H1 (cell line): ENCODE data around the gene MMP12. TPM values are rescaled to one million over a fixed set of nuclear protein-coding genes. Genes with fewer than 3 reads are reported as not detected.

Experiments
- CTCF ChIA-PET: fragments of 300-600 bp; sonication (Branson Sonifier 250); formaldehyde crosslinking; loops from one replicate; lab custom pipeline; 2021; ENCODE audit not compliant: partially characterized antibody; lab: Charles Lee
- POLR2A ChIA-PET: fragments of 300-600 bp; sonication (Branson Sonifier 250); formaldehyde crosslinking; loops from one replicate; lab custom pipeline; 2021; ENCODE audit warnings: inconsistent platforms; ENCODE audit not compliant: partially characterized antibody; lab: Charles Lee
- DNase-seq, 2 experiments: peaks; one replicate each; pipeline versions ENCODE4 v3.0.0 to v3.0.0-alpha.2; 2010 to 2022; ENCODE audit warnings: low spot score in 2 of 2, low read depth in 1 of 2, mixed read lengths in 1 of 2
- FAIRE-seq: peaks from 2 replicates; lab custom pipeline; 2011; peaks lifted over from hg19 to GRCh38; lab: Jason Lieb, UNC
- H2AFZ ChIP-seq: 2 replicates; pipeline ENCODE4 v1.8.1; 2012; ENCODE audit warnings: low read length, inconsistent platforms
- H2AK5ac ChIP-seq: 2 replicates; pipeline ENCODE4 v1.6.1; 2013; ENCODE audit warnings: low read depth, low read length
- H2BK120ac ChIP-seq: replicated peaks from 2 replicates; pipeline ENCODE3; 2013; ENCODE audit warnings: low read depth, low read length, inconsistent platforms
- H2BK12ac ChIP-seq: 2 replicates; pipeline ENCODE4 v1.6.1; 2013; ENCODE audit warnings: low read depth, low read length
- H2BK15ac ChIP-seq: 2 replicates; pipeline ENCODE4 v1.6.1; 2013; ENCODE audit warnings: low read length
- H2BK20ac ChIP-seq: 2 replicates; pipeline ENCODE4 v1.6.1; 2013; ENCODE audit warnings: low read length
- H2BK5ac ChIP-seq: 2 replicates; pipeline ENCODE4 v1.6.1; 2013; ENCODE audit warnings: low read depth, low read length
- H3K14ac ChIP-seq: 2 replicates; pipeline ENCODE4 v1.6.1; 2013; ENCODE audit warnings: inconsistent platforms; ENCODE audit not compliant: insufficient read length
- H3K18ac ChIP-seq: 2 replicates; pipeline ENCODE4 v1.6.1; 2013; ENCODE audit warnings: low read length; ENCODE audit errors: extremely low read depth
- H3K23ac ChIP-seq: 2 replicates; pipeline ENCODE4 v1.6.1; 2013; ENCODE audit warnings: inconsistent platforms; ENCODE audit not compliant: insufficient read length
- H3K23me2 ChIP-seq: 2 replicates; pipeline ENCODE4 v1.6.1; 2013; ENCODE audit warnings: low read depth, low read length
- H3K27ac ChIP-seq: 2 replicates; pipeline ENCODE4 v1.6.1; 2011; ENCODE audit warnings: low read depth, low read length, inconsistent platforms
- H3K27me3 ChIP-seq, 4 experiments: replicated peaks in 1 of 4; 1 replicate in 1 of 4; 2 replicates in 3 of 4; pipeline versions ENCODE4 v1.6.1 to v1.8.1; 2011 to 2013; ENCODE audit warnings: low read length in 3 of 4, mild to moderate bottlenecking in 3 of 4, inconsistent platforms in 2 of 4, mixed read lengths in 2 of 4, moderate library complexity in 1 of 4; ENCODE audit not compliant: control insufficient read depth in 3 of 4, insufficient read depth in 3 of 4; ENCODE audit errors: extremely low read depth in 1 of 4
- H3K36me3 ChIP-seq, 4 experiments: 2 replicates each; pipeline versions ENCODE4 v1.6.1 to v1.8.1; 2011 to 2013; ENCODE audit warnings: mild to moderate bottlenecking in 4 of 4, low read length in 3 of 4, moderate library complexity in 2 of 4, control low read depth in 1 of 4, inconsistent platforms in 1 of 4; ENCODE audit not compliant: insufficient read depth in 4 of 4, control insufficient read depth in 2 of 4
- H3K4ac ChIP-seq: replicated peaks from 2 replicates; pipeline ENCODE3; 2013; ENCODE audit warnings: low read length, low read depth, mixed read lengths, inconsistent platforms; ENCODE audit not compliant: insufficient read length
- H3K4me1 ChIP-seq, 4 experiments: replicated peaks in 1 of 4; 1 replicate in 1 of 4; 2 replicates in 3 of 4; pipeline versions ENCODE4 v1.6.1 to v1.8.1; 2011 to 2013; ENCODE audit warnings: low read length in 3 of 4, inconsistent platforms in 2 of 4, mixed read lengths in 1 of 4; ENCODE audit not compliant: insufficient read depth in 4 of 4, control insufficient read depth in 3 of 4
- H3K4me2 ChIP-seq, 2 experiments: 2 replicates each; pipeline versions ENCODE4 v1.6.1 to v1.8.1; 2011 to 2013; ENCODE audit warnings: low read depth in 2 of 2, low read length in 2 of 2, control low read depth in 1 of 2, inconsistent platforms in 1 of 2, mild to moderate bottlenecking in 1 of 2; ENCODE audit not compliant: insufficient read depth in 1 of 2
- H3K4me3 ChIP-seq, 4 experiments: fragments of 200-600, 300-600 bp in 1 of 4; sonication (generic), shearing (Covaris generic), sonication (Bioruptor Twin) in 1 of 4; 2 replicates each; pipeline versions ENCODE4 v1.5.1 to v1.8.1; 2011 to 2016; ENCODE audit warnings: low read length in 4 of 4, low read depth in 3 of 4, control low read depth in 2 of 4, inconsistent platforms in 2 of 4, mild to moderate bottlenecking in 2 of 4, mixed read lengths in 1 of 4, moderate library complexity in 1 of 4; ENCODE audit not compliant: insufficient read depth in 2 of 4; ENCODE audit errors: extremely low read depth in 1 of 4
- H3K56ac ChIP-seq: replicated peaks from 2 replicates; pipeline ENCODE3; 2013; ENCODE audit warnings: low read depth, mild to moderate bottlenecking, mixed read lengths, low read length, inconsistent platforms; ENCODE audit not compliant: insufficient read length
- H3K79me1 ChIP-seq: 2 replicates; pipeline ENCODE4 v1.6.1; 2013; ENCODE audit warnings: low read depth, low read length, control low read depth
- H3K79me2 ChIP-seq, 2 experiments: 2 replicates each; pipeline versions ENCODE4 v1.6.1 to v1.8.1; 2012 to 2013; ENCODE audit warnings: low read length in 2 of 2, mild to moderate bottlenecking in 2 of 2, inconsistent platforms in 1 of 2; ENCODE audit not compliant: insufficient read depth in 2 of 2, control insufficient read depth in 1 of 2
- H3K9ac ChIP-seq, 4 experiments: replicated peaks in 1 of 4; 1 replicate in 1 of 4; 2 replicates in 3 of 4; pipeline versions ENCODE4 v1.6.1 to v1.8.1; 2011 to 2013; ENCODE audit warnings: low read depth in 3 of 4, low read length in 3 of 4, control low read depth in 2 of 4, mild to moderate bottlenecking in 2 of 4, moderate library complexity in 2 of 4, inconsistent platforms in 1 of 4; ENCODE audit errors: extremely low read depth in 1 of 4
- H3K9me3 ChIP-seq, 2 experiments: 2 replicates each; pipeline versions ENCODE4 v1.6.1 to v1.8.1; 2012 to 2013; ENCODE audit warnings: mild to moderate bottlenecking in 2 of 2, moderate library complexity in 2 of 2, control low read depth in 1 of 2, inconsistent platforms in 1 of 2, low read depth in 1 of 2, low read length in 1 of 2, mixed read lengths in 1 of 2; ENCODE audit not compliant: insufficient read depth in 2 of 2
- H4K20me1 ChIP-seq, 2 experiments: replicated peaks in 1 of 2; 2 replicates each; pipeline versions ENCODE3 to v1.8.1; 2011 to 2013; ENCODE audit warnings: inconsistent platforms in 2 of 2, low read length in 2 of 2, mild to moderate bottlenecking in 1 of 2; ENCODE audit not compliant: insufficient read depth in 2 of 2, control insufficient read depth in 1 of 2
- H4K5ac ChIP-seq: 2 replicates; pipeline ENCODE4 v1.6.1; 2013; ENCODE audit warnings: low read length, low read depth, mixed read lengths, inconsistent platforms; ENCODE audit not compliant: insufficient read length
- H4K8ac ChIP-seq: 2 replicates; pipeline ENCODE4 v1.8.0; 2013; ENCODE audit warnings: mild to moderate bottlenecking, moderate library complexity, low read length, inconsistent platforms; ENCODE audit not compliant: insufficient read depth; ENCODE audit errors: extremely low read depth
- H4K91ac ChIP-seq: replicated peaks from 2 replicates; pipeline ENCODE3; 2013; ENCODE audit warnings: low read length, mixed read lengths, inconsistent platforms; ENCODE audit not compliant: insufficient read length
- CTBP2 ChIP-seq: IDR thresholded peaks from 2 replicates; pipeline ENCODE4 v1.7.0; 2011; ENCODE audit warnings: borderline replicate concordance, mild to moderate bottlenecking, moderate library complexity, mixed read lengths, low read length; ENCODE audit not compliant: insufficient read depth, insufficient read length
- EZH2 ChIP-seq: fragments of 200-600 bp; sonication (generic); IDR thresholded peaks from 2 replicates; pipeline ENCODE4 v1.7.1; 2012; ENCODE audit warnings: low read depth, mild to moderate bottlenecking, moderate library complexity, low read length, inconsistent platforms; ENCODE audit not compliant: severe bottlenecking
- KDM4A ChIP-seq: IDR thresholded peaks from one replicate; pipeline ENCODE4 v1.7.1; 2012; ENCODE audit warnings: low read depth, mild to moderate bottlenecking, moderate library complexity, low read length, inconsistent platforms; ENCODE audit not compliant: severe bottlenecking
- RNF2 ChIP-seq: fragments of 200-900, 300-1000 bp; sonication (generic); IDR thresholded peaks from 2 replicates; pipeline ENCODE4 v1.7.1; 2016; ENCODE audit warnings: borderline replicate concordance, low read depth, mild to moderate bottlenecking, antibody characterized with exemption, low read length; ENCODE audit not compliant: poor library complexity, severe bottlenecking; ENCODE audit errors: missing control alignments
- RXRA ChIP-seq: IDR thresholded peaks from 2 replicates; pipeline ENCODE4 v1.6.1; 2011; ENCODE audit warnings: low read depth, mild to moderate bottlenecking, low read length, moderate library complexity; ENCODE audit not compliant: insufficient read depth
- WGBS, 2 experiments: shearing (Covaris generic) in 1 of 2; methylation state at CpG; one replicate each; pipeline versions ENCODE4 v1.1.6 to v1.1.7; 2013 to 2015; ENCODE audit warnings: low lambda C conversion rate in 2 of 2, mixed read lengths in 2 of 2, inconsistent platforms in 1 of 2, low coverage in 1 of 2, missing lambda C conversion rate in 1 of 2; ENCODE audit not compliant: insufficient replicate concordance in 2 of 2, insufficient coverage in 1 of 2, insufficient read length in 1 of 2; ENCODE audit errors: extremely low coverage in 1 of 2, missing lambda C conversion rate in 1 of 2; 5-methylcytosine and 5-hydroxymethylcytosine counted together
- polyA plus RNA-seq, 7 experiments: library from polyadenylated mRNA; depleted of rRNA in 3 of 7; stranded (reverse) in 5 of 7; unstranded in 2 of 7; fragments of >200 nt in 5 of 7; fragments of 200-250 nt in 2 of 7; gene quantifications; 1 replicate in 5 of 7; 2 replicates in 1 of 7; 4 replicates in 1 of 7; pipeline versions ENCODE4 v1.2.1 to v1.2.3, GENCODE V29; 2011 to 2013; ENCODE audit warnings: missing spikeins in 2 of 7, mixed read lengths in 2 of 7
- total RNA-seq: library from RNA; stranded (reverse); fragmentation: NEBNext Ultra II Directional; extraction: Animal tissue kit (Norgen Biotek cat#: 25700); gene quantifications from 2 replicates; pipeline ENCODE4 v1.2.1, GENCODE V29; 2021

MMP12 gene
- total and polyA plus RNA-seq, 2 of the 8 experiments (the other 6 are each of a cell fraction or from before 2014, with no cell fraction given) = not detected

DNA sequence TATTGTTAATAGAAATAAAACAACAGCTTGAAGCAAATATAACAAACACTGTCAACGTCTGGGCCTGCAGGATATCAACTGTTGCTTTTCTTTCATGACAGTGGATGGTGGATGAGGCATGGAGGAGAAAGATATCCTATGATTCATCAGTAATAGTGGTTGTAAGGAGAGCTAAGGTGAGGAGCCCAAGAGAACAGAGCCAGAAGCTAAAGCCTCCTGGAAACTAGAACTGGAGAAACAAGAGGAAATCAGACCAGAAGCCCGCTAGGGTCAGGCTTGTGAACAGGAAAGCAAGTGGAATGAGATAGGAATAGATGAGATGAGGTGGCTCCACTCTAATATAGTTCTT lies 37.7 kb upstream of the MMP12 start:
- no peak overlapping the region for H3K4me3 ChIP-seq
- no peak overlapping the region for H3K56ac ChIP-seq
- H4K20me1 ChIP-seq = no peaks in the 10 kb centered on the region
- no peak overlapping the region for H2AFZ ChIP-seq
- H2BK12ac ChIP-seq = no peak overlapping the region
- ChIA-PET POLR2A (interaction anchor here (1.0 to 1.4 kb wide), 2 partner anchors 9 to 142 kb away, joined by 3 read pairs; no protein-coding TSS in a partner anchor), CTCF (interaction anchor here (0.5 to 1.8 kb wide), 14 partner anchors 8 to 904 kb away, joined by 3 to 7 read pairs (median 4); partner anchors contain the start of gene DYNC2H1)
- H3K27ac ChIP-seq = no peak overlapping the region
- 82% methylated on average over 2 of the region's 2 CpGs; no CpG with 5 or more reads in 1 of the 2 experiments for WGBS, 2 experiments
- TF ChIP-seq EZH2 (no peak), RXRA (no peak), CTBP2 (no peak), KDM4A (no peak), RNF2 (no peak)
- no peak overlapping the region for H2AK5ac ChIP-seq
- no peak overlapping the region for H3K4ac ChIP-seq
- no peak overlapping the region for H2BK20ac ChIP-seq
- no peak overlapping the region for H3K4me2 ChIP-seq
- no peaks in the 10 kb centered on the region for H3K79me1 ChIP-seq
- H3K79me2 ChIP-seq = no peaks in the 10 kb centered on the region
- H3K18ac ChIP-seq = no peak overlapping the region
- no peak overlapping the region for H2BK120ac ChIP-seq
- H3K36me3 ChIP-seq = no peaks in the 10 kb centered on the region
- FAIRE-seq (no peak), DNase-seq (no peak)
- no peak overlapping the region for H2BK5ac ChIP-seq
- no peak overlapping the region for H4K5ac ChIP-seq
- no peak overlapping the region for H3K9ac ChIP-seq
- H3K23me2 ChIP-seq = no peaks in the 10 kb centered on the region
- no peak overlapping the region for H2BK15ac ChIP-seq
- no peak overlapping the region for H4K8ac ChIP-seq
- H3K27me3 ChIP-seq = no peaks in the 10 kb centered on the region
- no peak overlapping the region for H4K91ac ChIP-seq
- no peak overlapping the region for H3K23ac ChIP-seq
- H3K4me1 ChIP-seq = peaks cover 0 to 7% (median 5%) of the 10 kb centered on the region in 4 experiments; a peak in 4 of 7 replicates
- H3K9me3 ChIP-seq = no peaks in the 10 kb centered on the region; a peak in 1 of 4 replicates
- no peak overlapping the region for H3K14ac ChIP-seq
